ENCODE measurements around the gene NCF4.

NCF4 gene

GRCh38 chr22:36817525-36817848 lies 43.3 kb upstream of the NCF4 start:
- TF ChIP-seq, protein P1, sequence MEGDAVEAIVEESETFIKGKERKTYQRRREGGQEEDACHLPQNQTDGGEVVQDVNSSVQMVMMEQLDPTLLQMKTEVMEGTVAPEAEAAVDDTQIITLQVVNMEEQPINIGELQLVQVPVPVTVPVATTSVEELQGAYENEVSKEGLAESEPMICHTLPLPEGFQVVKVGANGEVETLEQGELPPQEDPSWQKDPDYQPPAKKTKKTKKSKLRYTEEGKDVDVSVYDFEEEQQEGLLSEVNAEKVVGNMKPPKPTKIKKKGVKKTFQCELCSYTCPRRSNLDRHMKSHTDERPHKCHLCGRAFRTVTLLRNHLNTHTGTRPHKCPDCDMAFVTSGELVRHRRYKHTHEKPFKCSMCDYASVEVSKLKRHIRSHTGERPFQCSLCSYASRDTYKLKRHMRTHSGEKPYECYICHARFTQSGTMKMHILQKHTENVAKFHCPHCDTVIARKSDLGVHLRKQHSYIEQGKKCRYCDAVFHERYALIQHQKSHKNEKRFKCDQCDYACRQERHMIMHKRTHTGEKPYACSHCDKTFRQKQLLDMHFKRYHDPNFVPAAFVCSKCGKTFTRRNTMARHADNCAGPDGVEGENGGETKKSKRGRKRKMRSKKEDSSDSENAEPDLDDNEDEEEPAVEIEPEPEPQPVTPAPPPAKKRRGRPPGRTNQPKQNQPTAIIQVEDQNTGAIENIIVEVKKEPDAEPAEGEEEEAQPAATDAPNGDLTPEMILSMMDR (IDR thresholded peaks at IDR 0.05; ENCODE audit: low read depth, low read length) = no peak
- no peak for DNase-seq (ENCODE audit: extremely low read depth, low read depth)

GRCh38 chr22:36818010-36818642 lies 42.7 kb upstream of the NCF4 start:
- TF ChIP-seq, protein P1 (IDR thresholded peaks at IDR 0.05; ENCODE audit: low read depth, low read length) = no peak
- no peak for DNase-seq (ENCODE audit: extremely low read depth, low read depth)

DNA sequence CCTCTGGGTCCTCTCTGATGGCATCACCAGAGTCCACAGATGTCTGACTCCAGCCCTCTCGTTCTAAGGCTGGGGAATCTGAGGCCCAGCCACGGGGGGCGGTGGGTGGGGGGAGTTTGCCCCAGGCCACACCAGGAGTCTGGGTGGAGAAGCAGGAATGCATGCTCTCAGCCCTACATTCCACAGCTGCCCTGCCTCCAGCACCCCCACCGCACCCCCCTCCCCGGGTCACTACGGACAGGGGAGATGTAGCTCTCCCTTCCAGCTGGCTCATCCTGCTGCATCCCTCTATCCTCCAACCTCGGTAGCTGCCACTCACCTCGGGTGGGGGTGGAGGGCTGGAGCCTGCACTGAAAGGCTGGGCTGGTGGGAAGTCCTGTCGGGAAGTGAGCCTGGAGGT lies 41.7 kb upstream of the NCF4 start:
- TF ChIP-seq, protein P1 (IDR thresholded peaks at IDR 0.05; ENCODE audit: low read depth, low read length) = no peak
- no peak for DNase-seq (ENCODE audit: extremely low read depth, low read depth)

- DNase-seq (ENCODE audit: extremely low read depth, low read depth) = no peak
- TF ChIP-seq, protein P1 (IDR thresholded peaks at IDR 0.05; ENCODE audit: low read depth, low read length) = no peak
These were observed 38.2 kb upstream of the NCF4 start for GRCh38 chr22:36822581-36822980.

DNA sequence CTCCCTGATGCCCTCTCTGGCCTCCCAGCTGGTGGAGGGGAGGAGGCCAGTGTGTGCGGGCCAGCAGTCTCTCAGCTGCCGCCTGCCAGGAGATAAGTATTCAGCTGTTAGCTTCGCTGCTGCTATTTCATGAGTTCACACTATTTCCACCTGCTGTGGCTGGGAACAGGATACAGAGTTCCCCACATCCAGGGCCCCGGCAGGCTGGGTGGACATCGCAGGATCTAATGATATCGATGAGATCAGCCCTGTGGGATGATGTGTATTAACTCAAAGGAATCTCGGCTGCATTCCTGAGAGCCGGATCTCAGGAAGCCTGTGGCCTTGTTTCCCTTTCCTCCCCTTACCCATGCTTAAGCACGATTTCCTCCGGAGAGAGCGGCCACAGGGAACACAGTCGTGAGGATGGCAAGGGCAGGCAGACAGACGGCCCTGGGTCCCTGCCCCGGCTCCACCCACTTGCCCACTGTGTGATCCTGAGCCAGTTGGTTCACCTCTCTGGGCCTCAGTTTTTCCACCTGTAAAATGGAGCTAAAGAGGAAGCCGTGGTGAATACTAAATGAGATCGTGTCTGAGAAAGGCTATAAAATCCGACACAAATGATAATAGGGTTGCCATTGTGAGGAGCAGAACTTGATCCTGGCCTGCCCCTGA lies 37.5 kb upstream of the NCF4 start:
- TF ChIP-seq, protein P1 (IDR thresholded peaks at IDR 0.05; ENCODE audit: low read depth, low read length) = no peak
- no peak for DNase-seq (ENCODE audit: extremely low read depth, low read depth)

DNA sequence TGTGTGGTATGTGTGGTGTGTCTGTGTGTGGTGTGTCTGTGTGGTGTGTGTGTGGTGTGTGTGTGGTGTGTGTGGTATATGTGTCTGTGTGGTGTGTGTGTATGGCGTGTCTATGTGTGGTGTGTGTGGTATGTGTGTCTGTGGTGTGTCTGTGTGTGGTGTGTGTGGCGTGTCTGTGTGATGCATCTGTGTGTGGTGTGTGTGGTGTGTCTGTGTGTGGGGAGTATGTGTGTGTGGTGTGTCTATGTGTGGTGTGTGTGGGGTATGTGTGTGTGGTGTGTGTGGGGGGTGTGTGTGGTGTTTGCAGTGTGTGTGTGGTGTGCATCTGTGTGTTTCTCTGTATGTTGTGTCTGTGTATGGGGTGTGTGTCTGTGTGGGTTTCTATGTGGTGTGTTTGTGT lies 36.2 kb upstream of the NCF4 start:
- TF ChIP-seq, protein P1 (IDR thresholded peaks at IDR 0.05; ENCODE audit: low read depth, low read length) = no peak
- DNase-seq (ENCODE audit: extremely low read depth, low read depth) = no peak

GRCh38 chr22:36826262-36826661 lies 34.5 kb upstream of the NCF4 start:
- TF ChIP-seq, protein P1 (IDR thresholded peaks at IDR 0.05; ENCODE audit: low read depth, low read length) = no peak

More at GRCh38 chr22:36826262-36826661, 34.5 kb upstream of the NCF4 start:
- no peak for DNase-seq (ENCODE audit: extremely low read depth, low read depth)

Data from AG09319 (cell line).